HepG2 (cell line): Measurements from ENCODE around the gene TNS4. TPM values are rescaled to one million over a fixed set of nuclear protein-coding genes. Genes with fewer than 3 reads are reported as not detected.

ENCODE experiments used
- ATAC-seq: fragments of 200-7000 bp; cut with Tn5 transposase; 3 replicates; pipeline ENCODE4 v1.9.1; 2020; ENCODE audit warnings: mild to moderate bottlenecking, moderate library complexity
- BruUV-seq: library from RNA; stranded (reverse); fragments of 400-500 nt; replicated peaks from 2 replicates; lab custom pipeline; 2021; lab: Mats Ljungman, UMichigan
- CTCF ChIA-PET: fragments of 300-600 bp; formaldehyde crosslinking; extraction: SDS; loops from one replicate; lab custom pipeline; 2021; ENCODE audit warnings: low total read pairs, inconsistent platforms, low intra/inter-chr PET ratio; lab: Yijun Ruan, JAX
- POLR2A ChIA-PET: fragments of 350-600 bp; sonication (Branson Sonifier 250); formaldehyde crosslinking; loops from one replicate; lab custom pipeline; 2020; ENCODE audit warnings: antibody characterized with exemption, inconsistent platforms; lab: Yijun Ruan, JAX
- DNase-seq: peaks from one replicate; pipeline ENCODE4 v3.0.0-alpha.2; 2015; ENCODE audit warnings: low spot score
- FAIRE-seq: peaks from 3 replicates; lab custom pipeline; 2011; peaks lifted over from hg19 to GRCh38; lab: Jason Lieb, UNC
- H2AFZ ChIP-seq: one replicate; pipeline ENCODE4 v1.6.1; 2011; ENCODE audit warnings: low read length, inconsistent platforms
- H3K27ac ChIP-seq: fragments of 300-600 bp; 3 replicates; pipeline ENCODE4 v1.8.0; 2011; ENCODE audit warnings: mixed run types, mild to moderate bottlenecking, mixed read lengths, low read length, inconsistent platforms; ENCODE audit not compliant: insufficient read depth; ENCODE audit errors: extremely low read length
- H3K27me3 ChIP-seq, 2 experiments: fragments of 200-600 bp in 1 of 2; 2 replicates in 1 of 2; 3 replicates in 1 of 2; pipeline versions ENCODE4 v1.6.0 to v1.8.0; 2011; ENCODE audit warnings: low read length in 2 of 2, mild to moderate bottlenecking in 2 of 2, moderate library complexity in 2 of 2, inconsistent platforms in 1 of 2; ENCODE audit not compliant: insufficient read depth in 2 of 2, control insufficient read depth in 1 of 2
- H3K36me3 ChIP-seq, 2 experiments: fragments of 200-600 bp in 1 of 2; replicated peaks in 1 of 2; 2 replicates in 1 of 2; 3 replicates in 1 of 2; pipeline versions ENCODE4 v1.5.1 to v1.8.0; 2011; ENCODE audit warnings: low read length in 2 of 2, inconsistent platforms in 1 of 2; ENCODE audit not compliant: insufficient read depth in 2 of 2, control insufficient read depth in 1 of 2
- H3K4me1 ChIP-seq: 2 replicates; pipeline ENCODE4 v1.5.1; 2012; ENCODE audit warnings: low read length, inconsistent platforms; ENCODE audit not compliant: insufficient read depth
- H3K4me2 ChIP-seq: 2 replicates; pipeline ENCODE4 v1.6.0; 2011; ENCODE audit warnings: low read depth, low read length, inconsistent platforms
- H3K4me3 ChIP-seq, 3 experiments: fragments of 200-600 bp in 1 of 3; sonication (generic), shearing (Covaris generic) in 1 of 3; replicated peaks in 1 of 3; 2 replicates each; pipeline ENCODE4 v1.5.1; 2011 to 2016; ENCODE audit warnings: low read length in 3 of 3, inconsistent platforms in 2 of 3, low read depth in 2 of 3, mild to moderate bottlenecking in 2 of 3, control low read depth in 1 of 3, mixed read lengths in 1 of 3; ENCODE audit not compliant: insufficient read depth in 1 of 3
- H3K79me2 ChIP-seq: one replicate; pipeline ENCODE4 v1.6.1; 2011; ENCODE audit warnings: low read length, inconsistent platforms; ENCODE audit not compliant: insufficient read depth
- H3K9ac ChIP-seq: 2 replicates; pipeline ENCODE4 v1.6.0; 2011; ENCODE audit warnings: mild to moderate bottlenecking, low read depth, low read length, inconsistent platforms; ENCODE audit not compliant: insufficient read depth
- H3K9me3 ChIP-seq: 2 replicates; pipeline ENCODE4 v1.5.1; 2012; ENCODE audit warnings: mild to moderate bottlenecking, low read length
- H4K20me1 ChIP-seq: 2 replicates; pipeline ENCODE4 v1.6.0; 2011; ENCODE audit warnings: inconsistent platforms, mild to moderate bottlenecking, low read length, moderate library complexity; ENCODE audit not compliant: insufficient read depth
- HES4 ChIP-seq: sonication (generic); formaldehyde crosslinking; IDR thresholded peaks from 2 replicates; pipeline ENCODE4 v1.9.0; 2021; ENCODE audit warnings: mild to moderate bottlenecking, missing genetic modification reagents, borderline replicate concordance
- IRF9 ChIP-seq: sonication (generic); formaldehyde crosslinking; IDR thresholded peaks from 2 replicates; pipeline ENCODE4 v1.8.0; 2022; ENCODE audit warnings: missing genetic modification reagents, mild to moderate bottlenecking, borderline replicate concordance
- ZBTB33 ChIP-seq: sonication (generic); formaldehyde crosslinking; IDR thresholded peaks from 2 replicates; pipeline ENCODE4 v1.4.0; 2020; ENCODE audit warnings: missing genetic modification reagents
- ZFX ChIP-seq: sonication (generic); formaldehyde crosslinking; IDR thresholded peaks from 2 replicates; pipeline ENCODE4 v1.4.0; 2020; ENCODE audit warnings: mild to moderate bottlenecking, low read depth, missing genetic modification reagents, moderate library complexity
- ZNF362 ChIP-seq: sonication (generic); formaldehyde crosslinking; IDR thresholded peaks from 2 replicates; pipeline ENCODE4 v1.4.0; 2020; ENCODE audit warnings: missing genetic modification reagents, mild to moderate bottlenecking, borderline replicate concordance
- ZNF503 ChIP-seq: sonication (generic); formaldehyde crosslinking; IDR thresholded peaks from 2 replicates; pipeline ENCODE4 v1.4.0; 2020; ENCODE audit warnings: missing genetic modification reagents
- ZNF589 ChIP-seq: sonication (generic); formaldehyde crosslinking; conservative IDR thresholded peaks from 2 replicates; pipeline ENCODE4 v1.8.0; 2022; ENCODE audit warnings: mild to moderate bottlenecking, moderate library complexity, missing genetic modification reagents
- ZNF839 ChIP-seq: sonication (generic); formaldehyde crosslinking; IDR thresholded peaks from 2 replicates; pipeline ENCODE4 v1.4.0; 2020; ENCODE audit warnings: missing genetic modification reagents, mild to moderate bottlenecking, borderline replicate concordance
- WGBS: methylation state at CpG from one replicate; pipeline ENCODE4 v1.1.6; 2017; ENCODE audit warnings: low lambda C conversion rate; 5-methylcytosine and 5-hydroxymethylcytosine counted together
- in situ Hi-C: cut with HindIII; loops from 2 replicates; pipeline ENCODE4 v1.10.0; 2017; ENCODE audit warnings: low pct_unique_long_range_greater_than_20kb; ENCODE audit not compliant: extremely low pct_ligation_motif_present
- intact Hi-C: fragments of 100-400 bp; cut with micrococcal nuclease; formaldehyde crosslinking; loops from one replicate; pipeline ENCODE4 v1.10.0; 2022; ENCODE audit not compliant: unreplicated experiment
- polyA plus RNA-seq, 8 experiments: library from polyadenylated mRNA; depleted of rRNA in 3 of 8; stranded (reverse) in 7 of 8; unstranded in 1 of 8; fragments of >200 nt; fragmentation: Illumina TruSeq in 4 of 8; extraction: Trizol in 4 of 8; gene quantifications; 2 replicates each; pipeline versions ENCODE4 v1.2.1 to v1.2.3, GENCODE V29; 2011 to 2016; ENCODE audit warnings: low read depth in 4 of 8, missing spikeins in 1 of 8, mixed read lengths in 1 of 8; ENCODE audit not compliant: insufficient read depth in 1 of 8
- total RNA-seq, 5 experiments: library from RNA; depleted of rRNA; stranded (reverse); fragments of >200 nt; fragmentation: Illumina TruSeq; extraction: Trizol; gene quantifications; 2 replicates each; pipeline ENCODE4 v1.2.3, GENCODE V29; 2016; ENCODE audit warnings: low read depth in 1 of 5

TNS4 gene
- total and polyA plus RNA-seq, 2 of the 13 experiments (the other 11 are each of a cell fraction or from before 2014, with no cell fraction given), result 0.58 to 2.1 TPM

GRCh38 chr17:40540448-40540847 is 39.0 kb upstream of the TNS4 start:
- in situ Hi-C loops, result no loop called here
- H4K20me1 ChIP-seq, result no peaks in the 10 kb centered on the region
- ChIA-PET POLR2A (interaction anchor here (9.4 to 11.0 kb wide), 2 partner anchors 8 to 12 kb away, joined by 106 to 116 read pairs; no protein-coding TSS in a partner anchor), CTCF (no interaction called here)
- ATAC-seq (no peak), DNase-seq (no peak), FAIRE-seq (no peak)
- no peak overlapping the region for H3K9ac ChIP-seq
- WGBS, result 65% methylated on average over 8 of the region's 8 CpGs
- intact Hi-C loops, result no loop called here
- H3K4me1 ChIP-seq, result peaks cover 82% of the 10 kb centered on the region
- H3K9me3 ChIP-seq, result no peaks in the 10 kb centered on the region
- no peaks in the 10 kb centered on the region for H3K27me3 ChIP-seq
- H3K27ac ChIP-seq, result no peak overlapping the region
- H3K4me2 ChIP-seq, result peak overlapping the region; percentile 40; the same call in 1 of the 2 replicates
- no peak overlapping the region for H3K4me3 ChIP-seq
- BruUV-seq, result no TSS peak
- no peaks in the 10 kb centered on the region for H3K79me2 ChIP-seq
- no peak for TF ChIP-seq ZNF839 (CRISPR knock-in tag)
- 0 out of 2 replicates have a peak, but pooled peaks have one; percentile 1 for TF ChIP-seq ZNF589 (CRISPR knock-in tag)
- 0 out of 2 replicates have a peak, but pooled peaks have one; percentile 51 for TF ChIP-seq IRF9 (CRISPR knock-in tag)
- TF ChIP-seq ZFX (CRISPR knock-in tag), result 0 out of 2 replicates have a peak, but pooled peaks have one; percentile 6
- peak; percentile 93 for TF ChIP-seq ZBTB33 (CRISPR knock-in tag)
- no peak for TF ChIP-seq ZNF503 (CRISPR knock-in tag)
- no peak for TF ChIP-seq ZNF362 (CRISPR knock-in tag)
- TF ChIP-seq HES4 (CRISPR knock-in tag), result peak; percentile 37; the same call in 1 of the 2 replicates
- H2AFZ ChIP-seq, result no peak overlapping the region
- no peaks in the 10 kb centered on the region for H3K36me3 ChIP-seq
